ENCODE data around the gene KCNMA1. TPM values are rescaled to one million over a fixed set of nuclear protein-coding genes. Genes with fewer than 3 reads are reported as not detected.

KCNMA1 gene
- total and polyA plus RNA-seq, 10 donors: 9.3 to 114 (median 51.5) TPM

- no peak for DNase-seq
- WGBS, 5 donors: 48 to 86% (median 67%) methylated on average over 3 of the region's 3 CpGs
- H3K4me3 ChIP-seq: no peak overlapping the region
- H3K27me3 ChIP-seq (replicated peaks in 1 of 7): no peaks in the 10 kb centered on the region
- no peak for TF ChIP-seq POLR2A (IDR thresholded peaks at IDR 0.05)
- TF ChIP-seq, protein P1, sequence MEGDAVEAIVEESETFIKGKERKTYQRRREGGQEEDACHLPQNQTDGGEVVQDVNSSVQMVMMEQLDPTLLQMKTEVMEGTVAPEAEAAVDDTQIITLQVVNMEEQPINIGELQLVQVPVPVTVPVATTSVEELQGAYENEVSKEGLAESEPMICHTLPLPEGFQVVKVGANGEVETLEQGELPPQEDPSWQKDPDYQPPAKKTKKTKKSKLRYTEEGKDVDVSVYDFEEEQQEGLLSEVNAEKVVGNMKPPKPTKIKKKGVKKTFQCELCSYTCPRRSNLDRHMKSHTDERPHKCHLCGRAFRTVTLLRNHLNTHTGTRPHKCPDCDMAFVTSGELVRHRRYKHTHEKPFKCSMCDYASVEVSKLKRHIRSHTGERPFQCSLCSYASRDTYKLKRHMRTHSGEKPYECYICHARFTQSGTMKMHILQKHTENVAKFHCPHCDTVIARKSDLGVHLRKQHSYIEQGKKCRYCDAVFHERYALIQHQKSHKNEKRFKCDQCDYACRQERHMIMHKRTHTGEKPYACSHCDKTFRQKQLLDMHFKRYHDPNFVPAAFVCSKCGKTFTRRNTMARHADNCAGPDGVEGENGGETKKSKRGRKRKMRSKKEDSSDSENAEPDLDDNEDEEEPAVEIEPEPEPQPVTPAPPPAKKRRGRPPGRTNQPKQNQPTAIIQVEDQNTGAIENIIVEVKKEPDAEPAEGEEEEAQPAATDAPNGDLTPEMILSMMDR (IDR thresholded peaks at IDR 0.05 in 8 of 11, conservative IDR thresholded peaks at IDR 0.05 in 3 of 11): no peak
- TF ChIP-seq POLR2AphosphoS5 (IDR thresholded peaks at IDR 0.05): no peak
- H3K9me3 ChIP-seq: no peaks in the 10 kb centered on the region
- H3K27ac ChIP-seq: no peak overlapping the region
- intact Hi-C loops (cut with DNase I; ENCODE audit: low total_unique reads): no loop called here
- H3K36me3 ChIP-seq: peaks cover 0 to 4% (median 0%) of the 10 kb centered on the region in 6 donors
- peaks cover 0 to 9% (median 0%) of the 10 kb centered on the region in 6 donors for H3K4me1 ChIP-seq
Measured at GRCh38 chr10:77071956-77072355, 565.7 kb downstream of the KCNMA1 start.

GRCh38 chr10:77071001-77071511, 566.6 kb downstream of the KCNMA1 start:
- Histone ChIP-seq H3K4me1 (peaks cover 0 to 8% (median 0%) of the 10 kb centered on the region in 6 donors), H3K27me3 (replicated peaks in 1 of 7) (no peaks in the 10 kb centered on the region), H3K36me3 (peaks cover 0 to 4% (median 0%) of the 10 kb centered on the region in 6 donors), H3K27ac (no peak overlapping the region), H3K9me3 (no peaks in the 10 kb centered on the region), H3K4me3 (no peak overlapping the region)
- 66 to 86% (median 82%) methylated on average over 4 of the region's 4 CpGs for WGBS, 5 donors
- TF ChIP-seq POLR2A (IDR thresholded peaks at IDR 0.05) (no peak), POLR2AphosphoS5 (IDR thresholded peaks at IDR 0.05) (no peak)
- TF ChIP-seq, protein P1 (IDR thresholded peaks at IDR 0.05 in 8 of 11, conservative IDR thresholded peaks at IDR 0.05 in 3 of 11): no peak
- intact Hi-C loops (cut with DNase I; ENCODE audit: low total_unique reads): no loop called here
- no peak for DNase-seq

GRCh38 chr10:77070346-77070745, 567.3 kb downstream of the KCNMA1 start:
- no peak overlapping the region for H3K27ac ChIP-seq
- no peak for DNase-seq
- WGBS, 5 donors: 95 to 99% (median 98%) methylated on average over 5 of the region's 5 CpGs
- no peaks in the 10 kb centered on the region for H3K9me3 ChIP-seq
- peaks cover 0 to 4% (median 0%) of the 10 kb centered on the region in 6 donors for H3K36me3 ChIP-seq
- TF ChIP-seq POLR2A (IDR thresholded peaks at IDR 0.05): no peak
- TF ChIP-seq, protein P1 (IDR thresholded peaks at IDR 0.05 in 8 of 11, conservative IDR thresholded peaks at IDR 0.05 in 3 of 11): no peak
- no peak for TF ChIP-seq POLR2AphosphoS5 (IDR thresholded peaks at IDR 0.05)
- no peaks in the 10 kb centered on the region for H3K27me3 ChIP-seq (replicated peaks in 1 of 7)
- H3K4me1 ChIP-seq: peaks cover 0 to 8% (median 0%) of the 10 kb centered on the region in 6 donors
- no peak overlapping the region for H3K4me3 ChIP-seq
- intact Hi-C loops (cut with DNase I; ENCODE audit: low total_unique reads): no loop called here

DNA sequence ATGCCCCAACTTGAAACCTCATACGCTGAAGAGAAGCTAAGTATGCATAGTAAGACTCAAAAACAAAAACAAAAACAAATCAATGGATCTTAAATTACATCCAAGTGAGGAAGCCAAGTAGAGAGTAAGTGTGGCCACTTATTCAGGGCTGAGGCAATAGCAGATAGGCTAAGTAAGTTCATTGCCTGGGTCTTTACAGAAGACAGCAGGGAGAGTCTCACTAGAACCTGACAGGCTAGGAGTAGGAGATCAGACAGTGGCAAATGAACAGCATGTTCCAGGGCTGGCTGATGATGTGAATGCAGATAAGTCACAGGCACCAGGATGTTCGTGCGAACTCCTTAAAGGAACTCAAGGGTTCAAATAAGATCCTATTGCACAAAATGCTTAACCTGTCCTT, 568.6 kb downstream of the KCNMA1 start:
- DNase-seq: no peak
- Histone ChIP-seq H3K27ac (no peak overlapping the region), H3K36me3 (peaks cover 0 to 4% (median 0%) of the 10 kb centered on the region in 6 donors), H3K27me3 (replicated peaks in 1 of 7) (no peaks in the 10 kb centered on the region), H3K4me1 (peaks cover 0 to 8% (median 0%) of the 10 kb centered on the region in 6 donors), H3K4me3 (no peak overlapping the region), H3K9me3 (no peaks in the 10 kb centered on the region)
- WGBS, 5 donors: 86 to 94% (median 92%) methylated on average over 3 of the region's 3 CpGs
- TF ChIP-seq, protein P1 (IDR thresholded peaks at IDR 0.05 in 8 of 11, conservative IDR thresholded peaks at IDR 0.05 in 3 of 11): no peak
- no peak for TF ChIP-seq POLR2A (IDR thresholded peaks at IDR 0.05)
- TF ChIP-seq POLR2AphosphoS5 (IDR thresholded peaks at IDR 0.05): no peak
- intact Hi-C loops (cut with DNase I; ENCODE audit: low total_unique reads): no loop called here
